ENCODE measurements around the gene TXNL4A.
A peak's percentile ranks its signal among the peaks of the same experiment; 100 is the strongest.
"Not testable (repeated sequence)": the region's sequence is repeated elsewhere in the genome, so short reads cannot be mapped to it uniquely, and the experiment has no call there.

Gene TXNL4A, protein sequence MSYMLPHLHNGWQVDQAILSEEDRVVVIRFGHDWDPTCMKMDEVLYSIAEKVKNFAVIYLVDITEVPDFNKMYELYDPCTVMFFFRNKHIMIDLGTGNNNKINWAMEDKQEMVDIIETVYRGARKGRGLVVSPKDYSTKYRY

DNA sequence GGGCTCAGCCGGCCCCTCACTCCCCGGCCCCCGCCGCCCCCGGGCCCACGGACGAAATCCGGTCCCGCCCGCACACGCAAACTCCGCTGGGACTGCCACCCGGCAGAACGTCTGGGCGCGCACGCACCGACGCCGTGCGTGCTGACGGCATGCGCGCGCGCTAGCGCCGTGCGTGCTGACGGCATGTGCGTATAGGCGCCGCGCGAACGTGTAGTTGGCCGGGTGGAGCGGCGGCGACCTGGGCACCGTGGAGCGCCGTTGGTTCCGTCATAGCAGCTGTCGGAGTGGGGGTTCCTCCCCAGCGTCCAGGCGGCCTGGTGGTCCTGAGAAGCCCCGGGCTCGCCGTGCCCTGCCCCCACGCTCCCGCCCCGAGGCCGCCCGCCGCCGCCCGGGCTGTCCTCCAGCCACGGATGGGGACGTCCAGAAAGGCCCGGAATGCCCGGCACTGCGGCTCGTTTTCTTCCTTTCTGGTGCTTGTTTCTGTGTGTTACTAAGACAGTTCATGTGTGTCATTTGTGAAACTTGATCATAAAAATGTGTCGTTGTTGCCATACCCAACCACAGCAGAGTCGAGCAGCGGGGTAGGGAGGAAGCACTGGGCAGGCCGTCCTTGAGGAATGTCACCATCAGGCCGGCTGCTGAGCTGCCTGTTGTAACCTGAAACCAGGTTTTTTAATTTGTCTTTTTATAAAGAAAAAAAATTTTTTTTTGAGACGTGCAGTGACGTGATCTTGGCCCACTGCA, at the start of gene TXNL4A:
Gene TXNL4A, minus strand, starts transcription at position 113 of the 744 bp plus-strand sequence. CDS start 171 bp downstream, outside the sequence.
- DNase-seq: peak; percentile 79 to 90

DNA sequence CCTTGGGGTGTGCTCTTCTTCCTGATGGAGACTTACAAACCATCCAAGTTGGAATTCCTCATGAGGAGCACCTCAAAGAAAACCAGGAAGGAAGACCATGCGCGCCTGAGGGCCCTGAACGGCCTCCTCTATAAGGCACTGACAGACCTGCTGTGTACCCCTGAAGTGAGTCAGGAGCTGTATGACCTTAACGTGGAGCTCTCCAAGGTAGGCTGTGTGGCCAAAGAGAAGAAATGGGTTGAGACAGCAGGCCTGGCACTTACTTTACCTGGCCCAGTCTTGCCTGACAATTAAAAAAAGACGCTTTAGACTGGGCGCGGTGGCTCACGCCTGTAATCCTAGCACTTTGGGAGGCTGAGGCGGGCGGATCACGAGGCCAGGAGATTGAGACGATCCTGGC, 48.9 kb upstream of the TXNL4A start:
- no peak for DNase-seq

DNA sequence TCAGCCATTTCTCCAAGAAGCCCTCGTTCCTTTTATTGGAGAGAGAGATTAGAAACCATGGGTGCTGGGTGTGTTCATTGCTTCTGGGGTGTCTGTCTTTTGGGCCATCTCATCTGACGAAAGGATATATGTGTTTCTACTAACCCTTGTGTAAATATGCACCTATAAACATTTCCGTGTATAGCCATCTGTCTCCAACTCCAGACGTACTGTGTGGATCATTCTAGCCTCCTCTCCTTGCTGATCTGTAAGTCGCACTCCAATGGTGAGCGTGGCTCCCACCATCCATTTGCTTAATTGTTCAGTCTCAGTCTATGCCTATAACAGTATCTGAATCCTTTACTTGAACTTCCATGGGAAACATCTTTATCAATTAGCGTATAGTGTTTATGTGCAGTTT, 47.6 kb upstream of the TXNL4A start:
- no peak for DNase-seq

DNA sequence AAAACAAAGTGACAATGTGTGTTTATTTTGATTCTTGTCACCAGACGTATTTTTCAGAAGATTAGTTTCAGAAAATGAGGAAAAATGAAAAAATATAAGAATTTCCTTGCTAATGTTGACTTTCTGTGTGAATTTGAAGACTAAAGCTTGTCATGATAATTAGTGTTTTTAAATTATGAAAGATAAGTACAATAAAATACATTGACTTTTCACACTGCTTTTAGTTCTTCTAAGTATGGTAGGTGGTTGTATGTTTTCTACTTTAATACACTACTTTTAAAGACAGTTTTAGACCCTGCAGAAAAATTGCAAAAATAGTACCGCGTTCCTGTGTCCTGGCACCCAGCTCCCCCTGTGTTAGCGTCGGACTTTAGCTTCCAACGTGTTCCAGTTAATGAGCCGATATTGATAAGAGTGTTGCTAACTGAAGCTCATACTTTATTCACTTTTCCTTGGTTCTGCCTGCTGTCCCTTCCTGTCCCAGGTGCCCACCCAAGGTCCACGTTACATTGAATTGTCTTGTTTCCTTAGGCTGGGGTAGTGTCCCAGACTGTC, 46.6 kb upstream of the TXNL4A start:
- no peak for DNase-seq

DNA sequence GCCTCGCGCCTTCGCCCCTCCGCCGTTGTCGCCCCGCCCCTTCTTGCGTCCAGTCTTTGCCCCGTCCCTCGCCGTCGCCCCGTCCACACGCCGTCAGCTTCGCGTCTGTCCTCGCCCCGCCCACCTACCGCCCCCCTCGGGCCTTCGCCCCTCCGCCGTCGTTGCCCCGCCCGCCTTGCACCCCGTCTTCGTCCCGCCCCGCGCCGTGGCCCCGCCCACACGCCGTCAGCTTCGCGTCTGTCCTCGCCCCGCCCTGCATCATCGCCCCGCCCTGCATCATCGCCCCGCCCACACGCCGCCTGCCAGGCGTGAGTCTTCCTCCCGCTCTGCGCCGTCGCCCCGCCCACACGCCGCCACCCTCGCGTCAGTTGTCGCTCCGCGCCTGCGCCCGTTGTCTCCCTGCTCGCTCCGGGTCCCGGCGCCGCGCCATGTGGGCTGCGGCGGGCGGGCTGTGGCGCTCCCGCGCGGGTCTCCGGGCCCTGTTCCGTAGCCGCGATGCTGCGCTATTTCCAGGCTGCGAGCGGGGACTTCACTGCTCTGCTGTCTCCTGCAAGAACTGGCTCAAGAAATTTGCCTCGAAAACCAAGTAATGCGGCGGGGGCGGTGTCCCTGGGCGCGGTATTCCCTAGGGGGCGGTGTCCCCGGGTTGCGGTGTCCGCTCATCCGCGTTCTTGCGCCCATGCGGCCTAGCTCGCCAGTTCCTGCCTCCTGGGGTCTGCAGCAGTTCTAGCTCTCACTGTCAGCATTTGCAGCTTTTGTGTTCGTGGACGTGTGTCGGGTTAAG, 45.9 kb upstream of the TXNL4A start, which contains the start of gene RBFA:
Gene RBFA, plus strand, starts transcription at position 367 of the 784 bp plus-strand sequence. Its CDS starts 62 bp downstream, at position 429.
- peak; percentile 97 to 99 for DNase-seq

DNA sequence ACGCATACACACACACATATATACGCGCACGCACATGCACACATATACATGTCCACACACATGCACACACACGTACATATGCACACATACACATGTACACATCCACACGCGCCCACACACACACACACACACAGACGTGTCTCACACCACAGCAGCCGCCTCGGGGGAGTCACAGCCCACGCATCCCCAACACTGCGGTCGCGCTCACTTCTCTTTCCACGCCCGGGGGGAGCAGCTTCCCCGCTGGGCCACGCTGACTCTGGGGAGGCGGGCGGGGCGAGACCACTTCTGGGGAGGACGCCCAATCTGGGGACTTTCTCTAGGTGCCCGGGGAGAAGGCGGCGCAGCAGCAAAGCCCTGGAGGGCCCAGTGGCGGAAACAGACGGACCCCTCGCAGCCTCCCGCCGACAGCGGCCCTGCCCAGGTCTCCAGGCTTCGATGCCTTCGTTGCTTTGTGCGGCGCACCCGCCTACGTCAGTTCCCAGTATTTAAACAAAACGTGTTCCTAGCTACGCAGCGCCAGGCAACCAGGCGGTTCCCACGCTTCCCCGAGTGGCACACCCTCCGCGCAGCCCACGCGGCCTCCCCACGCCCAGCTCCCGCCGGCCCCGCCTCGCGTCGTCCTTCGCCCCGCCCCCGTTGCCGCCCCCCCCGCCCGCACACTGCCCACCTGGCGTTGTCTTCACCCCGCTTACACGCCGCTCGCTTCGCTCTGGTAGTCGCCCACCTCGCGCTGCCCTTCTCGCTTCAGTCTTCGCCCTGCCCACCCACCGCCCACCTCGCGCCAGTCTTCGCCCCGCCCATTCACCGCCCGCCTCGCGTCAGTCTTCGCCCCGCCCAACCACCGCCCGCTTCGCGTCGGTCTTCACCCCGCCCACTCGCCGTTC, 45.1 kb upstream of the TXNL4A start:
- DNase-seq: no peak

DNA sequence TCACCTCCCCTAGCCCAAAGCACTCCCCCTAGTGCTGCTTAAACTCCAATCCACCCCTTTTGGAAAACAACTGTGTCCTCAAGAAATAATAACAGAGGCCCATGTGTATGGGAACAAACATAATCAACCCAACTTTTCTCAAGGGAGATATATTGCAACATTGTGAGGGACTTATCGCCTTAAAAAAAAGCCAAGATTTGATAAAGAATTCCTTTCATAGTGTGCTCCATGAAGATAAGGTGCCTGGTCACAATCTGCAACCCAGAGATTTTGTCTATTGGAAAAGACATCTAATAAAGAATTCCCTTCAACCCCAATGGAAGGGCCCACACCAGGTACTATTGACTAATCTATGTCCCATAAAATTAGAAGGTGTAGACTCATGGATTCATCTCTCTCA, 41.3 kb upstream of the TXNL4A start:
- DNase-seq: no peak

DNA sequence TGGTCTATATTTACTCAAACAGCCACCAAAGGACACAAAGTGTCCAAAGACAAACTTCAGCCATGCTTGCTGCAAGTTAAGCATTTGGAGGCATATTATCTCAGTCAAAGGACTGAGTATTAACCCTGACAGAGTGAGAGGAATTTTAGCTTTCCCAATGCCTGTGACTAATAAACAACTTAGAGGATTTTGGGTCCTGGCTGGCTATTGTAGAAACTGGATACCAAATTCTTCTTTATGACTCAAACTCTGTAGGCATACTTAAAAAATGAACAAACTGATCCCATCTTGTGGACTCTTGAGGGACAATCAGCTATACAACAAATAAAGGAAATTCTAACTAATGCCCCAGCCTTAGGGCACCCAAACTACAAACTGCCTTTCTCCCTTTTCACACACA, 39.4 kb upstream of the TXNL4A start:
- not testable (repeated sequence) for DNase-seq

DNA sequence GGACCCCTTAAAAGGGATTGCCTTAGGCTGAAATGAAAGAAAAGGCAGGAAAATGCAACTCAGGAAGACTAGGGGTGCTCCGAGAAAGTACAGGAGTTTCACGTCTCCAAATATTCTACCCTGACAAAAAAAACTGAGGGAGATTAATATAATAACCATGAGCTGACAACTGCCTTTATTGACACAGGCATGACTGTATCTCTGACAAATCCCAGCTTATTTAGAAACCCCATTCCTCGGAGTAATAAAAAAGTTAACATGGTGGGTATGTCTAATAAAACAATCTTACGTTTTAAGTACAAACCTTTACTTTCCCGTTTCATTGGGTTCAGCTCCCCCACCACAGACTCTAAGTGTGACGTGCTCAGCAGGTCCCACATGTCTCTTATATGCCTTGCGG, 38.0 kb upstream of the TXNL4A start:
- DNase-seq: no peak

DNA sequence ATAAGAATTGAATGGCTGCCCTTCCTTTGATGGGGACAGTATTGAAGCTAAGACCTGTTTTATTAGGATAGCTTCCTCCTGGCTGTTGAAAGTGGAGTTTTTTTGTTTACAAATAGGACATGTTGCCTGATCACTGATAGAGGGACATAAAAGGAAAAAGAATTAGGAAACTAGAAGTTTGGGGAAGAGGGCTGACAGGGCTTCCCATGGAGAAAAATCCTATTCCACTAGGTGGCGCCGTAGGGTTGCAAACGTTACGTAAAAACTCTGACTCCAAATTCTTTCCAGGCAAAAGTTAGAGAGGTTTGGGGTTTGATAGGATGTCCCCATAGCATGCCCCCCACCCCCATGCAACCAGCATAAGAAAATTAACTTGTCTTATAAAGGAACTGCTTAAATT, 34.8 kb upstream of the TXNL4A start:
- DNase-seq: no peak

DNA sequence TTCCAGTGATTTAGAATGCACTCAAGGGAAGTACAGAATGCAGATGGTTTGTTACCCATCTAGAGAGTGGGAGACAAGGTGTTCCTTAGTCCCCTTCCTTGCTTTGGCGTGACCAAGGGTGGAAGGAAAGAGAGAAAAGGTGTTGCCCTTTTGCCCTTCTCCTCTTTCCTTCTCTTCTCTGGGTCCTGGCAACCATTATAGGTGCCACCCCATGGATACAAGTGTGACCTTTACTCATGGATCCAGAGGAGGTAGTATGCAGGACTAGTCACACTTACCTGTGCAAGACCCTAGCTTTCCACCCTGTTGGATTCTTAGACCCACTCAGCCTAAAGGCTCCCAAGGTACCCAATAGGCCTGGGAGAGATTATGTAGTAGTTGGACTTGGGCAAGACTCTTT, 34.2 kb upstream of the TXNL4A start:
- DNase-seq: peak in 1 of 2 experiments; percentile 36

DNA sequence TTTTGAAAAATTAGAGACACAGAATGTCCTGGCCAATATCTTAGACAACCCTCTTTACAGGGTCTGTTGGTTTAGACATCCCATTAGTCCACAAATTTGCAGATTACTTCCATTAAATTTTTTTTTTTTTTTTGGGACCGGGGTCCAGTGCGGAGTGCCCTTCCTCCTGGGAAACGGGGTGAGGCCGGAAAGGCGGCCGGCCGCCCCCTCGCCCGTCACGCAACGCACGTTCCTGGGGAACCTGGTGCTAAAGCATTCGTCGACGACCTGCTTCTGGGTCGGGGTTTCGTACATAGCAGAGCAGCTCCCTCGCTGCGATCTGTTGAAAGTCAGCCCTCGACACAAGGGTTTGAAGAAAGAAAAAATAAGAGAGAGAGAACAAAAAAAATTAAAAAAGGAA, 24.4 kb upstream of the TXNL4A start:
- DNase-seq: no peak

DNA sequence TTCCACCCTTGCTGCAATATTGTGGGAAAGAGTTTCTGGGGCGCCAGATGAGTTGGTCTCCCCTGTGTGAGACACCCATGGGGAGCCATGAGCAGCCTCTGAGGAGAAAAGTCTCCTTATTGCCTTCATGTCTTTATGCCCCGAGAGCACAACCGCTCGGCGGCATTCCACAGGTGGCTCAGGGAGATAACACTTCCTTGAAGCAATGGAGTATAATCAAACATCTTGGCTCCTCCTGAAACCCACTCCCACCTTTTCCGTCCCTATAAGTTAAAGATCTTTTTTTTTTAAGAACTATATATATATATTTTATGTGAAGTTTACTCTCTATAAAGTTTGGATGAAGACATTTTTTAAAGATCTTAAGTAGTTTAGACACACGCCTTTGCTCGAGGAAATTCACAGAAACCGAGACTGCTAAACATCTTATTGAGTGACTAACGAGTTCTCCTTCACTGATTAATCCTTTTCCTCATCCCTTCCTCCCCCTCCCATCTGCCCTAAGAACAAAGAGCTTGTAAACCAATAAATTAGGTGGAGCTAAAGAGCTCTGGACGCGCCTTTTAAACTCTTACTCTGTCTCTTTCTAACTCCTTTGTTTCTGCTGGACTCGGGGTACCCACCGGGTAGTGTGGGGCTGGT, 23.3 kb upstream of the TXNL4A start:
- DNase-seq: not testable (repeated sequence)

DNA sequence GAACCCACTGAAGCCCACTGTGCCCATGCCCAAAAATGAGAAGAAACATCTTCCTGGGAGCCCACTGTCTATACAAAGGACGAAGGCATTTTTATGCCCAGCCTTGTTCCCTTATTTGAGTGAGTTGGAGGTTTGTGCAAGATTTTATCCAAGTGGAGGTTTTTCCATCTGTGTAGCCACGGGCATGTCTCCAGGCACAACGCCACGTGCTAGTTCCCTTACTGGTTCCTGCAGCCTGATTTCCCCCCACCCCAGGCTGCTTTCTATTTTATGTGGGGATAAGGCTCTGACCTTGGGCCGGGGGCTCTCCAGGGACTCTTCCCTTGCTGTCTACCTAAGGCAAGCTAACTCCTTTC, 22.2 kb upstream of the TXNL4A start:
- DNase-seq: no peak

DNA sequence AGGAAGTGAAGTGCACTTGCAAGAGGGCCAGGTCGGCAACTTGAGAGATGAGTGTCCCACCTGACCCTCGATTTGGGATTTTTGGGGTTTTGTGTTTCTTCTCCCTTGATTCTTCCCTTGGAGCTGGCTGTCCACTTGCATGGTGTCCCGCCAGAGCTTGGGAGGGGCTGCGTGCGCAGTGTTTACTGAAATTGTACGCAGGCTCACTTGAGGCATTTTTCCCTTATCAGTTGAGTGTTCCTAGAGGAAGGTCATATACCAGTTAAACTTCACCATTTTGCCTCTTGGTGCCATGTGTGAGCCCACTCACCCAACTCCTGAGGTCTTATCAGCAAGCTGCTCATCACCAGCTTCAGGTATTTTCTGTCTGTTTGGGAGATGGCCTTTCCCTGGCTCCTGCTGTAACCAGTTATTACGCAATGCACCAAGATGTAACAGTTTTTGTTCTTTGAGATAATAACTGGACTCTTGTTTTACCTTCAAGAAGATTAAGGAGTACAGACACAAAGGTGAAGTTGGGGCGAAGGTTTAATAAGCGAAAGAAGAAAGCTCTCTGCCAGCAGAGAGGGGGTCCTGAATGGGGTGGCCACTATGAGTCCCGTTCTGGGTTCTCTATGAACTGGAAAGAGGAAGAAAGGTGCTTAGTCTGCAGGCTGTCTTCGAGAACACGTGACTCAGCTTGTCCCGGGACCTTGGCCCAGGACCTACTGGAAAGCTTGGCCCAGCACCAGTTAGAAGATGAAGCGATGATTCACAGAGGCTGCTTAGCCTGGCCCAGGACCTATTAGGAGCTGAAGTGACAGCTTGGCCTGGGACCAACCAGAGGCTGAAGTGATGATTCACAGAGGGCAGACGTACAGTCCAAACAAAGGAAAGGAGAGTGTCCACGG, 21.5 kb upstream of the TXNL4A start:
- DNase-seq: no peak

DNA sequence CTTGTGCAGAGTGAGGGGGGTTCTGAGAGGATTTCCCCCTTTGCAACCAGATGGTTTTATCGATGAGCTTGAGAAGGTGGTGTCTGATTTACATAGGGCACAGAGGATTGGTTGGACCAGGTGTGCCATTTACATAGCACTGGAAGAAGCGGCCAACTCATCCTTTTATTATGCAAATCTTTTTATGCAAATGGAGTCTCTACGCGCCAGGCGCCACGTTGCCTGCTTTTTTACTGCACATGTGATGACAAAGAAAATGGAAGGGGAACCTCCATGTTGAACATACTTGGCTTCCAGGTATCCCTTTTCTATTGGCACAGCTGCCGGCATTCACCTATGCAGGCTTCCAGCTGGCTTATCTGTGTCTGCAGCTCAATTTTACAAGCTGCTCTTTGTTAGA, 18.4 kb upstream of the TXNL4A start:
- peak in 1 of 2 experiments; percentile 13 for DNase-seq

DNA sequence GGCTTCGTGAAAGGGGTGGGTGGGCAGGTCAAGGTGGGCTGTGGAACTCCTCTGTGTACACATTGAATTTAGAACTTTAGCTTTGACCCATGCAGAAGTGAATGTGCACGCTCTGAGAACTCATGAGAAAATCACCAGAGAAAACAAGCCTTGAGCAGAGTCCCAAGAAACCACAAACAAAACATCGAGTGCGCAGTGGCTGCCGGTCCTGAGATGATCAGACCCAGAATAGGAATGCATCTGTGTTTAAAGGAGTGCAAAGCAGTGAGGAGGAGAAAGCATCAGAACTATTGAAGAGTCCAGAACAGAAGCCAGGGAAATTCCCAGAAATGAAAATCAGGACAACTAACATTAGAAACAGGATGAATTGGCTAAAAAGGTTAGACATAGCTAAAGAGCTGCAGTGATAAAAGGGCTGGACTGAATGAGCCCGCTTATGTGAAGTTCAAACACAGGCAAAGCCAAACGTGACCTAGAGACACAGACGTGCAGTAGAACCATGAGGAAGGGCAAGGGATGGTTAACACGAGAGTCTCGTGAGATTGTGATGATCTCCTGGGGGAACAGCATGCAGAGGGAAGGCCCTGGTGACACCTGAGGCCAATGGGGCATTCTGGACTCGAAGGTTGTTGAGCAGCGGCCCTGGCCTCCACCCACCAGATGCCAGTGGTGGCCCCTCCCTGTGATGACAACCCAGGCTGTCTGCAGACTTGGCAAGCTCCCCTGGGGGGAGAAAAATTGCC, 16.4 kb upstream of the TXNL4A start:
- no peak for DNase-seq

DNA sequence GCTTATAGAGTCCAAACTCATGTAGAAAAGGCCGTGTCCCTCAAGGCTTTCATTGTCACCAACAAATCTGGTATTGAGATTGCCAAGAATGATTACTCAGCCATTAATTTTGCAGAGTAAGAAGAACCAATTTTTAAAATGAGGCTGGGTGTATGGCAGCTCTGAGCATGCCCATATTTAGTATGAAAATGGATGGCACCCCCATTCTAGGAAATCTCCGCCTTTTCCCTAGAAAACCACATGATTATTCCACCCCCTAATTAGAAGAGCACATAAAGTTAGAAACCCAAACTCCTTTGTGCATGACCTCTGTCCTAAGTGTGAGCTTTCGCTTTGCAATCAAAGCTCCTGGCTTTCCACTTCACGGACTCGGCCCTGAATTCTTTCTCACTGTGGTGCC, 14.1 kb upstream of the TXNL4A start:
- no peak for DNase-seq

DNA sequence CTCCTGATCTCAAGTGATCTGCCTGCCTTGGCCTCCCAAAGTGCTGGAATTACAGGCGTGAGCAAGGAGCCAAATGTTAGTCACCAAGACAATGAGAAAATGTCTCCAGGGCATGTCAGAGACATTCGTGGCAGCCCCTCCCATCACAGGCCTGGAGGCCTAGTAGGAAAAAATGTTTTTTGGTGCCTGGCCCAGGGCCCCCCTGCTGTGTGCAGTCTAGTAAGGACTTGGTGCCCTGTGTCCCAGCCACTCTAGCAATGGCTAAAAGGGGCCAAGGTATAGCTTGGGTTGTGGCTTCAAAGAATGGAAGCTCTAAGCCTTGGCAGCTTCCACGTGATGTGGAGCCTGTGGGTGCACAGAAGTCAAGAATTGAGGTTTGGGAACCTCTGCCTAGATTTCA, 12.5 kb upstream of the TXNL4A start:
- no peak for DNase-seq

DNA sequence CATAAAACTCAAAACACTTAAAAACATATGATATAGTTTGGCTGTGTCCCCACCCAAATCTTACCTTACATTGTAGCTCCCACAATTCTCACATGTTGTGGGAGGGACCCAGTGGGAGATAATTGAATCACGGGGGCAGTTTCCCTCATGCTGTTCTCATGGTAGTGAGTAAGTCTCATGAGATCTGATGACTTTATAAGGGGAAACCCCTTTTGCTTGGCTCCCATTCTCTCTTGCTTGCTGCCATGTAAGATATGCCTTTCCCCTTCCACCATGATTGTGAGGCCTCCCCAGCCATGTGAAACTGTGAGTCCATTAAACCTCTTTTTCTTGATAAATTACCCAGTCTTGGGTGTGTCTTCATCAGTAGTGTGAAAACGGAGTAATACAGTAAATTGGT, 11.3 kb upstream of the TXNL4A start:
- not testable (repeated sequence) for DNase-seq
